GM23338 (cell line): ENCODE data around the gene ABHD16A.

ENCODE experiments used
- CTCF ChIP-seq, 2 experiments: fragments of 200-600 bp in 1 of 2; sonication (generic) in 1 of 2; conservative IDR thresholded peaks; 2 replicates each; pipeline versions ENCODE4 v1.5.1 to v1.6.1; 2016 to 2017; ENCODE audit warnings: antibody characterized with exemption in 2 of 2, low read depth in 2 of 2, mild to moderate bottlenecking in 2 of 2, moderate library complexity in 1 of 2
- JUNB ChIP-seq: IDR thresholded peaks from one replicate; pipeline ENCODE4 v1.6.1; 2016; ENCODE audit warnings: antibody characterized with exemption; ENCODE audit not compliant: unreplicated experiment
- POLR2AphosphoS5 ChIP-seq: IDR thresholded peaks from 2 replicates; pipeline ENCODE4 v1.6.1; 2016; ENCODE audit warnings: antibody characterized with exemption, low read depth
- REST ChIP-seq: IDR thresholded peaks from one replicate; pipeline ENCODE4 v1.6.1; 2018; ENCODE audit warnings: antibody characterized with exemption; ENCODE audit not compliant: unreplicated experiment

DNA sequence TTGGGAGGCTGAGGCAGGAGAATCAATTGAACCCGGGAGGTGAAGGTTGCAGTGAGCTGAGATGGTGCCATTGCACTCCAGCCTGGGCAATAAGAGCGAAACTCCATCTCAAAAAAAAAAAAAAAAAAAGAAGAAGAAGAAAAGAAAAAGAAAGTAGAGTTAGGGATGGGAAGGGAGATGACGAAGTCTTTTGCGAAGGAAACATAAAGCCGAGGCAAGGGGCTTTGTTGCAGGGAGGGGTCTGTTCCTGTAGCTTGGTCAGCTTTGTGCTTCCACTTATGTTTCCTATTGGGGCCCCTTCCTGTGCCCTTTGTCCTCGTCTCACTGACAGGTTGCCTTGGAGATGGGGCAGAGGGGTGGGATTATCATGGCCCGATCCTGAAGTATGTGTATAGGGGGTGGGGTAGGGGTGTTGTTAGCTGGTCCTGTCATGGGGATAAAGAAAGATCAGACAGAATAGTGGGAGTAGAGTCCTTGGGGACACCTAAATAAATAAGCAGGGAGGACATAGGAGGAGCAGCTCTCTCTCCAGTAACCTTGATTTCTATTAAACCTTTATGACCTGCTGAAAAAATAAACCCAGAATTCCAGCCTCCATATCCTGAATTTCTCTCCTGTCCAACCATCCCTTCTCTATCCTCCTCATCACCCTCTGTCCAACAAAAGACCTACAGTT lies 34.3 kb upstream of the ABHD16A start:
- TF ChIP-seq JUNB (no peak), CTCF (conservative IDR thresholded peaks at IDR 0.05; ENCODE audit: low read depth in 2 of 2) (no peak), POLR2AphosphoS5 (no peak), REST (no peak)
